Activated CD4-positive, CD25-positive, alpha-beta regulatory T cell (primary cell): ENCODE measurements around the gene VPS39.
"Not testable (repeated sequence)": the region's sequence is repeated elsewhere in the genome, so short reads cannot be mapped to it uniquely, and the experiment has no call there.

Source experiments
- DNase-seq, 4 experiments: peaks; one replicate each; lab custom pipeline; 2025; lab: John Stamatoyannopoulos, UW

Gene VPS39, protein sequence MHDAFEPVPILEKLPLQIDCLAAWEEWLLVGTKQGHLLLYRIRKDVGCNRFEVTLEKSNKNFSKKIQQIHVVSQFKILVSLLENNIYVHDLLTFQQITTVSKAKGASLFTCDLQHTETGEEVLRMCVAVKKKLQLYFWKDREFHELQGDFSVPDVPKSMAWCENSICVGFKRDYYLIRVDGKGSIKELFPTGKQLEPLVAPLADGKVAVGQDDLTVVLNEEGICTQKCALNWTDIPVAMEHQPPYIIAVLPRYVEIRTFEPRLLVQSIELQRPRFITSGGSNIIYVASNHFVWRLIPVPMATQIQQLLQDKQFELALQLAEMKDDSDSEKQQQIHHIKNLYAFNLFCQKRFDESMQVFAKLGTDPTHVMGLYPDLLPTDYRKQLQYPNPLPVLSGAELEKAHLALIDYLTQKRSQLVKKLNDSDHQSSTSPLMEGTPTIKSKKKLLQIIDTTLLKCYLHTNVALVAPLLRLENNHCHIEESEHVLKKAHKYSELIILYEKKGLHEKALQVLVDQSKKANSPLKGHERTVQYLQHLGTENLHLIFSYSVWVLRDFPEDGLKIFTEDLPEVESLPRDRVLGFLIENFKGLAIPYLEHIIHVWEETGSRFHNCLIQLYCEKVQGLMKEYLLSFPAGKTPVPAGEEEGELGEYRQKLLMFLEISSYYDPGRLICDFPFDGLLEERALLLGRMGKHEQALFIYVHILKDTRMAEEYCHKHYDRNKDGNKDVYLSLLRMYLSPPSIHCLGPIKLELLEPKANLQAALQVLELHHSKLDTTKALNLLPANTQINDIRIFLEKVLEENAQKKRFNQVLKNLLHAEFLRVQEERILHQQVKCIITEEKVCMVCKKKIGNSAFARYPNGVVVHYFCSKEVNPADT

DNA sequence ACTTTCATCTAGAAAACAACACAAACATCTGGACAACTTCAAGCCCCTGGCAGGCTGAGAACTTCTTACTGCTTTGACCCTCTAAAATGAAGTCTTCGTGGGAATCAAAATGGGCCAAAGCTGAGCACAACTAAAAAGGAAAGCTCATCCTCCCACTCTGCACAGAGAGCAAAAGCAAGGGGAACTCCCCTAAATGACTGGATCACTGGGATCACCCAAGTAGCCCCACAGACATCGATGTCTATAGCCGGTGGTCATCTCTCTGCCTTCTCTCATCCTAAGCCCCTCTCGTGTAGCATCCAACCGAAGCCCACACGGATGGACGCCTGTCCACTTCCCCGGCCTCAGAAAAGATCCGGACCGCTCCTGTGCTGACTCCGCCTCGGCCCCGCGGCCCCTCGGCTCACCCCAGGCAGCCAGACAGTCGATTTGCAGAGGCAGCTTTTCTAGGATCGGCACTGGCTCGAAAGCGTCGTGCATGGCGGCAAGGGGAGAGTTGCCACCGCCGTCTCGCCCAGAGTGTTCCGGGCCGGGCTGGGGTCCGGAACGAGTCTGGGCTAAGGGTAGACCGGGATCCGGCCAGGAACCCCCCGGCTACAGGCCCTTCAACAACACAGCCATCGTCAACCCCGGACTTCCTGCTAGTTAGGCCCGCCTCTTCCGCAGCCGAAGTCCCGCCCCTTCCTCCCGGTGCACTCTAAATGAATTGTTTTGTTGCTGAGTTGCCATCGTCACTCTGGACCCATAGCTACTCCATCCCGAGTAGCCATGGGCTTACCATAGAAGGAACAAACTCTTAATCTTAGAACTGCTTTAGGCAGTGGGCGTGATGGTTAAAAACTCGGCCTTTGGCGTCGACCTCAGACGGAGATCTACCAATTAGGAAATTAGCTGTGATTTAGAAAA lies at the start of gene VPS39:
Gene VPS39, minus strand, starts transcription at position 631 of the 906 bp plus-strand sequence. Its CDS starts 151 bp downstream, at position 480.
- DNase-seq = peak; percentile 53 to 76 (median 65)

DNA sequence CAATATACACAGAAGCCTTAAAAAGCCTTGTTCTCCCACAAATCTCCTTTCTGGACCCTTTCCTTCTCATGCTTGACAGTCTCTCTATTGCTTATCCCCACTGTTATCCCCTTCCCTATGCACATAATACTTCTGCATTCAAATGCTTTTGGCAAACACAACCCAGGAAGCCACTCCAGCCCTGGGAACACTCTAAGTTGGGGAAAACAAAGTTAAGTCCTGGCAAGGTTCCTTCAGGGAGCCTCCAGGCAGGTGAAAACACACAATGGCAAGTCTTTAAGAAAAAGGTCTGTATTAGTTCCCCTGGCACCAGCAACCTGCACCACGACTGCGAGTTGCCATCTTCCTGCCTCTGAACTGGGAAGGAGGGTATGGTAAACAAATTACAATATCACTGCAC lies 45.2 kb upstream of the VPS39 start:
- DNase-seq = no peak

DNA sequence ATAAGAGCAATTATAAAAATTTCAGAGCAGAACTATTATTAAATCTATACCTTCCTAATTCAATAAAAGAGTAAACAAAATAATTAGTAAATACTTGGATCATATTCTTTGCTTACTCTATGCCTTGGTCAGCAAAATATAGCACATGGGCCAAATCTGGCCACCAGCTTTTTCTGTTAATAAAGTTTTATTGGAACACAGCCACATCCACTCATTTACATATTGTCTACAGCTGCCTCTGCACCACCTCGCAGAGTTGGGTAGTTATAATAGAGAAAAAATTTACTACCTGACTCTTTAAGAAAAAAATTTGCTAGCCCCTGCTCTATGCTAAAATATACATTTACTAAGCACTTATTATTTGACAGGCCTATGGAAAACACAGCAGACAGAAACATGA lies 32.7 kb upstream of the VPS39 start:
- DNase-seq = no peak

DNA sequence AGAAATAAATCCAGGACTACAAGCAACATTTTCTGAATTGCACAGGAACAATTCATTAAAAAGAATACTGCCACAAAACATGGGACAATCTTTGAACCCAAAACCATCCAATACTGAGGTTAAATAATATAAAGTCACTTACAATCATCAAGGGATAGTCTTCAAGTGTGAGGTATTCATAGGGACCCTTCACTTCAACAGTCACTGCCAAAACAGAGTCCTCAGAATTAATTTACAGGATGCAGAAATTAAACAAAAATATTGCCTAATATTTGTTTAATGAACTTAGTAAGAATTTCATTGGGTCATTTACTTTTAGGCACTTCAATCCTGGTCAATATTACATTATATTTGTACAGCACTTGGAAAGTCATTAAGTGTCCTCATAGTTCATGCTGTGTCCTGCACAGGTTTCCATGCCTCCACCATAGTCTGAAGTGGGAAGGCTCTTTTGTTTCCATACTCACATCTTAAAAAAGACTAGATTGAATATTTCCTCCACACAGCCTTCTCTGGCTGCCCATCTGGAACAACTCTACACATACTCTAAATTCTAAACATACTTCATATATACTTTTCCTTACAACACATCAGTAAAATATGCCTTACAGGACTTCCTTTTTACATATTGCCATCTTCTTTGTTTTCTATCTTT lies 31.6 kb upstream of the VPS39 start:
- DNase-seq = no peak

DNA sequence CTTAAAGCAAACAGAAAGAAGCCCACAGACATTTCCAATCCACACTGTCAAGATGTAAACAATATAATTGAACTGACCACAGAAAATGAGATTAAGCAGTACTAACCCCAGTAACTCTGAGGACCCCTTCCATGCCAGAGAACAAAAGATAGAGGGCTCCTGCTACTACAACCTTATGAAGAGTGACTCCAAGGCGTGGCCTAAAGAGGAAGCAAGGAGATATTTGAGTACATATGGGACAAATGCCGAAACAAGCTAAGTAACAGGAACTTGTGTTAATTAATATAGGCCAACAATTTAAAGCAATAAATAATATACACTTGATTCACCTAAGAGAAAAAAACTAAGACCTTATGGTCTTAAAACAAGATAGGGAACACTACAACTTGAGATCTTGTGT lies 25.0 kb upstream of the VPS39 start:
- DNase-seq = no peak

DNA sequence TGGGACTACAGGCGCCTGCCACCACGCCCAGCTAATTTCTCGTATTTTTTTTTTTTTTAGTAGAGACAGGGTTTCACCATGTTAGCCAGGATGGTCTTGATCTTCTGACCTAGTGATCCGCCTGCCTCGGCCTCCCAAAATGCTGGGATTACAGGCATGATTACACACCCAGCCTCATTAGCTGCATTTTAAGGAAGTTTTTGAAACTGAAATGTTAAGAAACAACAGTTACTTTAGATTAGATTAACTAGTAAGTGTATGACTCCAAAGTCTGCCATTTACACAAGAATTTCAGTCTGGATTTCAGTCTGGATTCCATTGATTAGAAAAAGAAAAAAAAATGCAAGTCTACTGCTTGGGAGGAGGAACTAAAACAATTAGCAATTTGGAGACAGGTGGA lies 24.5 kb upstream of the VPS39 start:
- DNase-seq = no peak

DNA sequence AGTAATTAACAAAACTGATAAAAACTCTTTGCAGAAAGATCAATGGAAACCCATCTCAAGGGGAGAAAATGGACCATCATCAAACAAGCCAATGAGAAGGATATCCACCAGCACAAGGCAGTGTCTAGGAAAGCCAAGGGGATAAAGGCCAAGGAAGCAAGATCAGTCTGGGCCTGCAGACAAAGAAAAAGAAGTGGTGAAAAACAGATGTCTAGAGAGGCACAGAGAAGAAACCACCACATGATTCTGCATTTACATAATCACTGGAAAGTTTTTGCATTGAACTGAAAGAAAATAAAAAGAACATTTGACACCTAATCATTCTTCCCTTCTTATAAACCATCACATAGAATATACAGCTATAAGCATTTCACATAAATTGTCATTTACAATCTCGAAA lies 23.0 kb upstream of the VPS39 start:
- DNase-seq = no peak

DNA sequence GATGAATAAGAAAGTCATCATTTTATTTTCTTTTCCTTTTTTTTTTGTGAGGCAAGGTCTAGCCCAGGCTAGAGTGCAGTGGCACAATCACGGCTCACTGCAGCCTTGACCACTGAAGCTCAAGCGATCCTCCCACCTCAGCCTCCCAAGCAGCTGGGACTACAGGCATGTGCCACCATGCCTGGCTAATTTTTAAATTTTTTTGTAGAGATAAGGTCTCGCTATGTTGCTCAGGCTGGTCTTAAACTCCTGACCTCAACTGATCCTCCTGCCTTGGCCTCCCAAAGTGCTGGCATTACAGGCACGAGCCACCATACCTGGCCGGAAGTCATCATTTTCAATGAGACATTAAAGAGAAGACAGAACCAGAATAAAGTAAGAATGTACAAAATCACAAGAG lies 20.9 kb upstream of the VPS39 start:
- not testable (repeated sequence) for DNase-seq

DNA sequence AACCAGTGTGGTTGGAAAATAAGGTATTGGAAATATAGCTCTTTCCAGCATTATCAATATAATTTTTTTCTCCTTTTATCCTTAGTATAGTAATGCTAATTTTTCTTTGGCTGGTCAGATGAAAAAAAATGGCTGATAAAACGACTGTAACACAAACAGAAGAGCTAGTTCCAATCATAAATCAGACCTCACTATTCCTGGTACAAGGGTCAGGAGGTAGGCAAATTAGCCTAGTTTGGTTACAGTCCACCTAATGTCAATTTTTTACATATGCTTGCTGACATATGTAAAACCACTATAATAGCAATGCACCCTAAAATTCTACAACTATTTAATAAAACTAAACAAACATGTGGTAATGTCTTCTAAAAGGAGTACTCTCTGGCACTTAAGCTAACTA lies 19.9 kb upstream of the VPS39 start:
- DNase-seq = no peak

DNA sequence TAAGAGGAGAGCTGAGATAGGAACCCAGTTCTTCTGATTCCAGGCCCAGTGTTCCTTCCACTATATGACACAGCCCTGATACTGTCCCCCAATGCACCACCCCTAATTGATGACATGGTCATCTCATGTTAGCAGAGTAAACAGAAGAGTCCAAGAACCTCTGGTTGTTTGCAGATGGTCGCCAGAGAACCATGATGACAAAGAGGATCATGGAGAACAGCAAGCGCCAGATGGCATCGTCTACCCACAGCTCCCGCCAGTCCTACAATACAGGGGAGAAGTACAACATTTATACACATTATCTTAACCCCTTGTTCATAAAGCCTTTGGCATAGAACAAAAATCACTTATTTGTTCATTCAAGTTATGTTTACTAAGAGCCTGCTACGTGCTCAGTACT lies 18.5 kb upstream of the VPS39 start:
- no peak for DNase-seq

DNA sequence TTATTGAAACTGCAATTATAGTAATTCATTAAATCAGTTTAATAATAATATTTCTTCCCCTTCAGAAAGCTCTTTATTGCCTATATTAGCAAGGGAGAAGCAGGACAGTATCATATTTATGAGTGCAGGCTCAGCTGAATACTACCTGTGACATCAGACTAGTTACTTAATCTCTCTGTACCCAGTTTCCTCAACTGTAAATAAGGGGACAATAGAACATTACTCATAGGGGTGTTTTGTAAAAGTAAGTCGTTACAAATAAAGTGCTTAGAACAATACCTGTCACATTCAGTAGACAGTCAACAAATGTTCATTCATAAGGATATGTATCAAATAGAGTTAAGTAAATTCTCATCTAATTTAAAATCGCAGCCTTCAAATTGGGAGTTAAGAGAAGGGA lies 12.1 kb upstream of the VPS39 start:
- DNase-seq = no peak

DNA sequence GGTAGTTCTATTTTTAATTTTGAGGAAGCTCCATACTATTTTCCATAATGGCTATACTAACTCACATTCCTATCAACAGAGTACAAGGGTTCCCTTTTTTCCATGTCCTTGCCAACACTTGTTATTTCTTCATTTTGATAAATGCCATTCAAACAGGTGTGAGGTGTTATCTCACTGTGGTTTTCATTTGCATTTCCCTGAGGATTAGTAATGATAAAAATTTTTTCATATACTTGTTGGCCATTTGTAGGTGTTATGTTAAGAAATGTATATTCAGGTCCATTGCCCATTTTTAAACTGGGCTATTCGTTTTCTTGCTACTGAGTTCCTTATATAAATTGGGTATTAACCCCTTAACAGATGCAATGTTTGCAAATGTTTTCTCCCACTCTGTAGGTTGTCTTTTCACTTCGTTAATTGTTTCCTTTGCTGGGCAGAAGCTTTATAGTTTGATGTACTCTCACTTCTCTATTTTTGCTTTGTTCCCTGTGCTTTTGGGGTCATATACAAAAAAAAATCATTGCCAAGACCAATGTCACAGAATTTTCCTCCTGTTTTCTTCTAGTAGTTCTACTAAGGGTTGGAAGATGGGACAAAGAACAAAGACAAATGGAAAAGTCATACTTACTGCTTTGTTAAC lies 11.0 kb upstream of the VPS39 start:
- no peak for DNase-seq

DNA sequence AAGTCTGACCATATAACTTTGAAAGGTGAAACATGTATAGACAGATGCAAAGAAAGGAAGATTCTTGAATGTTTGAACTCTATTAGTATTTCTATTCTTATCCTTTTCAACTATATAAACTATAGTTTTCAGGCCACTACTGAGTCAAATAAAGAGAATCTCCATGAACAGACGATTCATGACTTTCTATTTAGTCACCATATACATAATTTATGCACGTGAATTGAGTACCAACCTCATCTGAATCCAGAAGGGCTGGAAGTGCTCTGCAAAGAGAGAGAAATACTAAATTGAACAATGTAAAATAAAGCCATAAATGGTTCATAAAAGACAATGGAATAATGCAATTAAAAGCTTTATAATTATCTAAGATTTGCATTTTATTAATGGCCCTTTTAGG lies 9.5 kb upstream of the VPS39 start:
- DNase-seq = no peak

DNA sequence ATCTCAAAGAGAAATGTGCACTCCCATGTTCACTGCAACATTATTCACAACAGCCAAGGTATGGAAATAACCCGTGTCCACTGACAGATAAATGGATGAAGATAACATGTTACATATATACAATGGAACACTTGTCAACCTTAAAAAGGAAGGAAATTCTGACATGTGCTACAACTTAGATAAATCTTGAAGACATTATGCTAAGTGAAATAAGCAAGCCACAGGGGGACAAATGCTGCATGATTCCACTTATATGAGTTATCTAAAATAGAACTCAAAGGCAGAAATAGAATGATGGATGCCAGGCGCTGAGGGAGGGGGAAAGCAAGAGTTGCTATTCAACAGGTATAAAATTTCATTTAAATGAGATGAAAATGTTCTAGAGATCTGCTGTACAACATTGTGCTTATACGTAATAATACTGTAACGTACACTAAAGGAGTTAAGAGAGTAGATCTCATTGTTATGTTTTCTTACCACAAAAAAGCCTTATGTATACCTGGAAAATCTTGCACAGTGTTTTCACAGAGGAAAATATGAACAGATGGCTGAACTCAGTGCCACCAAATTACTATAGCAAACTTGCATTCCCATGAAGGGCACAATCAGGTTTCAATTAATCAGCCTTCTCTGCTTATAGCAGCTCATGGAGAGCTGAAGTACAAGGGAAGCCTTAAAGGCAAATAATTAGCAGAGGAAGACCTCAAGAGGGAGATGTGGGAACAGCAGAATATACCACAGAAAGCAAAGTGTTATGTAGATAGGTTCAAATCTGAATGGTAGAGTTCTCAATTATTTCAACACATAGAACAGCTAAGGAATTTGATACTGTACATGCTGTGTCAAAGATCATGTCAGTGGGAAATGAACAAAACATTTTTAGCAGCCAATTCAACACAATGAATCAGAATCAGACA lies 8.1 kb upstream of the VPS39 start:
- DNase-seq = no peak

DNA sequence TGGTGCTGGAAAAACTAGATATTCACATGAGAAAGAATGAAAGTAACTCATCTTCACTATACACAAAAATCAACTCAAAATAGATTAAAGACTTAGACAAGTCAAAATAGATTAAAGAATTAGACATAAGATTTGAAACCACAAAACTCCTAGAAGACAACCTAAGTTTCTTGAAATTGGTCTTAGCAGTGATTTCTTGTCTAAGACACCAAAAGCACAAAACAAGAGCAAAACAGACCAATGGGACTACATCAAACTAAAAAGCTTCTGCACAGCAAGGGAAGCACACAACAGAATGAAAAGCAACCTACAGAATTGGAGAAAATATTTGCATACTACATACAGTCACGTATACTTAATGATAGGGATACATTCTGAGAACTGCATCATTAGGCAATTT lies 6.5 kb upstream of the VPS39 start:
- no peak for DNase-seq

DNA sequence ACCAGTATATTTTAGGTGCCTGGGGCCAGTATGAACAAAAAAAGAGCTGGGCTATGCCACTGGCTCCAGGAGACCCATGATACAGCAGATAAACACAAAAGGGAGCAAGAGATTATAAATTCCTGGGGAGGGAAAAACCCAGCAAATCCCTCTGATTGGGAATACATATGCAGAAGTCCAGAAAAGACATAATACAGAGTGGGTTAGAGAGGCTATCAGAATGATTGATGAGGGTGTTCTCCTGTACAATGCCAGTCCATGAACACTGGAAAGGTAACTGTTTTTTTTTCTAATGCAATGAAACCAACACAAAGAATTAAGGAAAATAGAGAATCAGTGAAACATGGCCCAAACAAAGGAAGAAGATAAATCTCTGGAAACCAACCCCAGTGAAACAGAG lies 5.4 kb upstream of the VPS39 start:
- no peak for DNase-seq

DNA sequence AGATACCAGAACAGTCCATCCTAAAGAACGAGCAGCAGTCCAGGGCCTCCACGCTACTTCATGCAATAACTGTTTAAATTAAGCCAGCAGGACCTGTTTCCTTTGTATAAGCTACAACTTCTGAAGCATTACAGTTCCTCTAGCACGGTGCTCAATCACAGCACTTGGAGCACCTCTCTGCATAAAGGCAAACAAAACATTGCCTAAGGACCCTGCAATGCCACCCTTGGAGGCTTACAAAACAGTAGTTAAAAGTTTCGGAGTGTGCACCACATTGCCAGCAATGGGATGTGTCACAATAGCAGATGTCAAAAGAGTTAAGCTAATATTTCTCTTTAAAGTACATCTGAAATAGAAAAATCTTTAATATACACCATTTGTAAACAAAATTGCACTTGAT lies 2.6 kb upstream of the VPS39 start:
- DNase-seq = no peak

DNA sequence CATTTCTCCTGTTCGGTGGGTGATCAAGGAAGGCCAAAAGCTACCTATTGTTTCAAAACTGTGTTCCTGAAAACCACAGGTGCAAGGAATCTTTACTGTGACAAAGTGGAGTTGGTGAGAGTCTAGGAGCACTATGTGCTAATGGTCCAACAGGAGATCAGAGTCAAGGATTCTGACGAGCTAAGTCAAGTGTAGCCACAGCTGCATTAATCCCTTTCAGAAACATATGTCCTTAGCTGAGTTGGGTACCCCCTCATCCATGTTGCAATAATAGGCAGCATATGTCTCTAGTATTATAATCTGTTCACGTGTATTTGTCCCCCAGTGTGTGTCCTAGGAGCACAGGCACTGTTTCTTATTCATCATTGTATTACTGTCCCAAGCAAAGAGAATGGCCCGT lies 1.7 kb downstream of the VPS39 start:
- DNase-seq = no peak

DNA sequence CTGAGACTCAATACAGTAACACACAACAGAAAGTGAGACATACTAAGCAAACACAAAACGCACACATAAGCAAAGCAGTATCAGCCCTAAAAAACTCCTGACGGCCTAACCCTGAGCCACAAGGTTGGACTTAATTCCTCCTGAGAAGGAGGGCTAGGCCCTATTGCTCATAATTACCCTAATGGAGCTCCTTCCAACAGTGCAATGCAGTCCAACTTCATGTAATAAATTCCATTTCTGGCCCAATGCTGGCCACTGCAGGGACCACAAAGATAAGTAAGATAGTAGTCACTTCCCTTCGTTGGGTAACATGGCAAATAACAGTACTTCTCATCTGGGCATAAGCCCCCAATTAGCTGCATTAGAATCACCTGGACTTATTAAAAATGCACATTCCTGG lies 4.2 kb downstream of the VPS39 start:
- DNase-seq = no peak

DNA sequence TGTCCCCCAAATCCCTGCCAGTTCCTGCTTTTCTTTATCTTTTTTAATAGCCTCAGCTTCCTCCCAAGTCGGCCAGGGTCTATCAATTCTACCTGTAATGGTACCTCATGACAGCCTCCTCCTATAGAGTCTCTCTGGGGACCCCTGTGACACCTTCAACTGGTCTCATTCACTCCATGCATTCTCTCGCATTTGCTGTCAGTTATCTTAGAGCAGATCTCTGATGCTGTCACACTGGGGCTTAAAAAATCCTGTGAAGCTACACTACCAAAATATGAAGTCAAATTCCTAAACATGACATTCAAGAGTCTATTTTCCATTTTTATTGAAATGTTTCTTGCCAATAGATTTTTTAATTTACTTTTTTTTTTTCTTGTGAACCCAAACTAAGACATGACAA lies 5.5 kb downstream of the VPS39 start:
- no peak for DNase-seq
